ENCODE results near the gene PLXNB1. TPM values are rescaled to one million over a fixed set of nuclear protein-coding genes. Genes with fewer than 3 reads are reported as not detected.

Gene PLXNB1
- total RNA-seq, 1 donor from 2014 or later: 43.4 TPM

GRCh38 chr3:48423241-48423882, 6.5 kb downstream of the PLXNB1 start:
- no peak for DNase-seq (ENCODE audit: low spot score)
- intact Hi-C loops (cut with DNase I): no loop called here

- intact Hi-C loops (cut with DNase I): no loop called here
- DNase-seq (ENCODE audit: low spot score): no peak
These were observed 7.2 kb downstream of the PLXNB1 start for GRCh38 chr3:48422681-48423080.

- DNase-seq (ENCODE audit: low spot score): no peak
- intact Hi-C loops (cut with DNase I): no loop called here
These were observed 7.6 kb downstream of the PLXNB1 start for GRCh38 chr3:48422272-48422671.

GRCh38 chr3:48420561-48420960, 9.3 kb downstream of the PLXNB1 start:
- intact Hi-C loops (cut with DNase I): no loop called here
- DNase-seq (ENCODE audit: low spot score): no peak

- no peak for DNase-seq (ENCODE audit: low spot score)
- intact Hi-C loops (cut with DNase I): no loop called here
These were observed 10.3 kb downstream of the PLXNB1 start for GRCh38 chr3:48419597-48419996.

GRCh38 chr3:48419149-48419548, 10.7 kb downstream of the PLXNB1 start:
- no peak for DNase-seq (ENCODE audit: low spot score)
- intact Hi-C loops (cut with DNase I): no loop called here

DNA sequence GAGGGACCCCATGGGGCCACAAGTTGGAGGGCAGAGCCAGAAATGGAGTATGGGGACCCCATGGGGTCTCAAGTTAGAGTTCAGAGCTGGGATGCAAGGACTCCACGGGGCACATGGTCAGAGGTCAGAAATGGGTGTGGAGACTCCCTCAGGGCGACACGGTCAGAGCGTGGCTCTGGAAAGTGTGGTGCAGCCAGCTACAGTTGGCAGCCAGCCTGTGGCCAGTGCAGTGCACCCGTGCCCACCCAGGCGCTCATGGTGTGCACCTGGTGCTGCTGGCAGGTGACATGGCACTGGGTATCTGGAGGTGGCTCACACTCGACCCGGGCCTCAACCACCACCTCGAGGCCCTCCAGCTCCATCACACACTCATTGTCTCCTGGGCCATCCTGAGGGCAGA, 11.2 kb downstream of the PLXNB1 start:
- no peak for DNase-seq (ENCODE audit: low spot score)

GRCh38 chr3:48418140-48418539, 11.7 kb downstream of the PLXNB1 start:
- intact Hi-C loops (cut with DNase I): no loop called here
- no peak for DNase-seq (ENCODE audit: low spot score)

More for the DNA sequence above, 11.2 kb downstream of the PLXNB1 start:
- intact Hi-C loops (cut with DNase I): no loop called here

DNA sequence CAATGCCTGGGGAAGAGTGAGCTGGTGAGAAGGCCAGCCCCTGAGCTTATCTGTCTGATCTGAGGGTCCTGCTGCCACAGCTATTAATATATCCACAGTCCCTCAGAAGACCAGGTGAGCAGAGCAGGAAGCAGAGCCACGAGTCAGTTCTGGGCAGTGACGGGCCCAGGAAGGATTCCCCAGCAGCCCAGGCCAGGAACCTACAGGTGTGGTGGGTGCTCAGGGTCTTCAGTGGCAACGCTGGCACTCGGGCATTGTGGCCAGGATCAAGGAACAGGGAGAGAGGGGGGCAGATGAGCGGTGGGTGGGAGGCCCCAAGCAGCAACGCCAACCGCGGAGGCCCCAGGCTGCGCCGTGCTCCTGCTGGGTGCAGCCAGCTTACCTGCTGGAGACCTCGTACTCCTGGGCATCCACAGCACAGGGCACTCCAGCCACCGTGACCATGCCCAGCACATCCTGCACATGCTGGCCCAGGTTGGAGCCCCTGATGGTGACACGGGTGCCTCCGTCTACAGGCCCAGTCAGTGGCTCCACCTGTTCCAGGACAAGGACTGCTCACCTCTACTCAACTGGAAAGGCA, 12.3 kb downstream of the PLXNB1 start:
- intact Hi-C loops (cut with DNase I): no loop called here
- no peak for DNase-seq (ENCODE audit: low spot score)

DNA sequence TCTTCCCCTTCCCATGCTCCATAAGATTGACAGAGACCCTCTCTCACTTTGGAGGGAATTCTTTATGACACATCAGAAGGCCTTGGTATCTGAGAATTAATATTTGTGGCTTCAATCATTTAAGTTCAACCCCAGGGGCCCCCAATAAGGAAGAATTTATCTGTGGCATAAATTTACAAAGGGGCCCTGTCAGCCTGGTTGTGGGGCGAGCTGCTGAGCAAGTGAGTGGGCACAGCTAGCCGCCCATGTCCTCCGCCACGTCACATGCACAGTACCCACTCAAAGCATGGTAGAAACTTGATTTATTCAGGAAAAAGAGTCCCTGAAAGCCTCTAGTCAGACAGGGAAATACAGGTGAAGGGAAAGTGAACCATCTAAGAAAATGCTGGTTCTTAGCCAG, 13.3 kb downstream of the PLXNB1 start:
- DNase-seq (ENCODE audit: low spot score): no peak
- intact Hi-C loops (cut with DNase I): no loop called here

GRCh38 chr3:48416091-48416505, 13.8 kb downstream of the PLXNB1 start:
- DNase-seq (ENCODE audit: low spot score): no peak
- intact Hi-C loops (cut with DNase I): no loop called here

- no peak for DNase-seq (ENCODE audit: low spot score)
- intact Hi-C loops (cut with DNase I): no loop called here
These were observed 14.5 kb downstream of the PLXNB1 start for GRCh38 chr3:48415251-48415953.

- DNase-seq (ENCODE audit: low spot score): no peak
- intact Hi-C loops (cut with DNase I): no loop called here
These were observed 15.3 kb downstream of the PLXNB1 start for GRCh38 chr3:48414376-48415250.

- DNase-seq (ENCODE audit: low spot score): no peak
- intact Hi-C loops (cut with DNase I): no loop called here
These were observed 16.3 kb downstream of the PLXNB1 start for GRCh38 chr3:48413611-48414010.

GRCh38 chr3:48413086-48413485, 16.8 kb downstream of the PLXNB1 start:
- intact Hi-C loops (cut with DNase I): no loop called here
- DNase-seq (ENCODE audit: low spot score): peak; percentile 60

DNA sequence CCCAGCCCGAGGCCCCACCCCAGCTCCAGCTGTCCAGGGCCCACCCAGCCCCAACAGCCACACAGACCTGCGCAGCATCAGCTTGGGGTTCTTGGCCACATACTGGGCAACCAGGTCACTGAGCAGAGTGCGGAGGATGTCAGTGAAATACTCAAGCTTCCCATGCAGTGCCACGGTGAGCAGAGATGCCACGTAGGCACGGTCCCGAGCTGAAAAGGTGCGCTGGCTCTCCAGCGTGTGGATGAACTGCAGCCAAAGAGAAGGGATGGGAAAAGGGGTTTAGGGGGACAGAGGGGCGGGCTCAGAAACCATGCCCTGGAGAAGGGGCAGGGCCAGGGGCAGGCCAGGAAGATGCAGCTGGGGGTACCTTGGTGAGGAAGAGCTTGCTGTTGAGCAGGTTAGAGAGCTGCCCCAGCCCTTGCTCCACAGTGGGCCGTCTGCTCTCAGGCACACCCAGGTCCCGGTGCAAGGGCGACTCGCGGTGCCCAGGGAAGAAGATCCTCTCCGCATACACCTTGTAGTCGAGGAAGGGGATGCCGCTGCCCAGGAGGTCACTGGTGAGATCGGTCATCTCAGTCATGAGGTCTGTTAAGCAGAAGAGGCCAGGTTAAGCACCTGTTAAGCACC, 17.4 kb downstream of the PLXNB1 start:
- intact Hi-C loops (cut with DNase I): no loop called here
- DNase-seq (ENCODE audit: low spot score): peak; percentile 60

GRCh38 chr3:48411606-48412374, 18.1 kb downstream of the PLXNB1 start:
- intact Hi-C loops (cut with DNase I): no loop called here
- peak; percentile 59 for DNase-seq (ENCODE audit: low spot score)

GRCh38 chr3:48411041-48411588, 18.8 kb downstream of the PLXNB1 start:
- peak; percentile 55 for DNase-seq (ENCODE audit: low spot score)
- intact Hi-C loops (cut with DNase I): no loop called here

All from cardiac septum (tissue), 1 donor.